ENCODE results near the gene PDZRN4.

PDZRN4 gene

GRCh38 chr12:41213648-41214047 is 25.5 kb downstream of the PDZRN4 start:
- no peak for DNase-seq (ENCODE audit: low read depth)
- TF ChIP-seq, protein P1, sequence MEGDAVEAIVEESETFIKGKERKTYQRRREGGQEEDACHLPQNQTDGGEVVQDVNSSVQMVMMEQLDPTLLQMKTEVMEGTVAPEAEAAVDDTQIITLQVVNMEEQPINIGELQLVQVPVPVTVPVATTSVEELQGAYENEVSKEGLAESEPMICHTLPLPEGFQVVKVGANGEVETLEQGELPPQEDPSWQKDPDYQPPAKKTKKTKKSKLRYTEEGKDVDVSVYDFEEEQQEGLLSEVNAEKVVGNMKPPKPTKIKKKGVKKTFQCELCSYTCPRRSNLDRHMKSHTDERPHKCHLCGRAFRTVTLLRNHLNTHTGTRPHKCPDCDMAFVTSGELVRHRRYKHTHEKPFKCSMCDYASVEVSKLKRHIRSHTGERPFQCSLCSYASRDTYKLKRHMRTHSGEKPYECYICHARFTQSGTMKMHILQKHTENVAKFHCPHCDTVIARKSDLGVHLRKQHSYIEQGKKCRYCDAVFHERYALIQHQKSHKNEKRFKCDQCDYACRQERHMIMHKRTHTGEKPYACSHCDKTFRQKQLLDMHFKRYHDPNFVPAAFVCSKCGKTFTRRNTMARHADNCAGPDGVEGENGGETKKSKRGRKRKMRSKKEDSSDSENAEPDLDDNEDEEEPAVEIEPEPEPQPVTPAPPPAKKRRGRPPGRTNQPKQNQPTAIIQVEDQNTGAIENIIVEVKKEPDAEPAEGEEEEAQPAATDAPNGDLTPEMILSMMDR (conservative IDR thresholded peaks at IDR 0.05; ENCODE audit: low read length) = no peak
- H3K4me3 ChIP-seq (ENCODE audit: low read length) = no peak overlapping the region

- DNase-seq (ENCODE audit: low read depth) = no peak
- TF ChIP-seq, protein P1 (conservative IDR thresholded peaks at IDR 0.05; ENCODE audit: low read length) = no peak
- H3K4me3 ChIP-seq (ENCODE audit: low read length) = no peak overlapping the region
Measured at GRCh38 chr12:41217727-41218126, 29.6 kb downstream of the PDZRN4 start.

- no peak overlapping the region for H3K4me3 ChIP-seq (ENCODE audit: low read length)
- TF ChIP-seq, protein P1 (conservative IDR thresholded peaks at IDR 0.05; ENCODE audit: low read length) = no peak
- no peak for DNase-seq (ENCODE audit: low read depth)
Measured at GRCh38 chr12:41220931-41221330, 32.8 kb downstream of the PDZRN4 start.

DNA sequence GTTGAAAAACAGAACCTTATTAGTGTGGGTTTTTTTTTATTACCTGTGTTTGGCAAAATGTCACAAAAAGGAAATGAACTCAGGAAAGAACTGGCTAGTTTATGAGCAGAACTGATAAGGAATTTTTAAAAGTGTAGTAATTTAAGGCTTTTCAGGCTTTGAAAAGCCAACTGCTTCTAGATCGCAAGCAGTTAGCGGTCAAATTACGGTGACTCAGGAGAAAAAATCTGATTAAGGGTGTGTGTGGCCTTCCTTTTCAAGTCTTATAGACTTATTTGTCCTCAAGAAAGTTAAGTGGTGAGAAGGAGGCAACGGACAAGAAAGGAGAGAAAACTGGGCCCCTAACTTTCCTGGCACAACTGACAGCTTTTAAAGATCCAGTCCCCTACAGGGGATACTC is 33.4 kb downstream of the PDZRN4 start:
- no peak overlapping the region for H3K4me3 ChIP-seq (ENCODE audit: low read length)
- TF ChIP-seq, protein P1 (conservative IDR thresholded peaks at IDR 0.05; ENCODE audit: low read length) = no peak
- DNase-seq (ENCODE audit: low read depth) = no peak

GRCh38 chr12:41223600-41223999 is 35.5 kb downstream of the PDZRN4 start:
- H3K4me3 ChIP-seq (ENCODE audit: low read length) = no peak overlapping the region
- DNase-seq (ENCODE audit: low read depth) = no peak
- TF ChIP-seq, protein P1 (conservative IDR thresholded peaks at IDR 0.05; ENCODE audit: low read length) = no peak

GRCh38 chr12:41224066-41224465 is 35.9 kb downstream of the PDZRN4 start:
- no peak for DNase-seq (ENCODE audit: low read depth)
- TF ChIP-seq, protein P1 (conservative IDR thresholded peaks at IDR 0.05; ENCODE audit: low read length) = no peak
- no peak overlapping the region for H3K4me3 ChIP-seq (ENCODE audit: low read length)

DNA sequence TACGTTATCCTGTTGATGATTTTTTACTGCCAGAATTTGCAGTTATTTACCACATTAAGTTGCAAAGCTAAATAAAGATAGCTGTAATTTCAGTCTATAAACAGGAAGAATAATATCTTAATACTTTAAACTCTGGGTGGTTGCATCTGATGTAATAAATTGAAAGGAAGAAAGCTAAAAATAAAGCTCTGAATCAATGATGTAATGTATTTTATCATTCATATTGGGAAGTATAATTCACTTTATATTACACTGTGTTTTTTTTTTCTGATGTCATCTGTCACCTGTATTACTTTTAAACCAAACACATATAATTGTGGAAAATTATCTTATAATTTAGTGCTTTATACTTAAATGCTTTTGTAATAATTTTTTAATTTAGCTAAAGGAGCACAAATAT is 37.1 kb downstream of the PDZRN4 start:
- H3K4me3 ChIP-seq (ENCODE audit: low read length) = no peak overlapping the region
- TF ChIP-seq, protein P1 (conservative IDR thresholded peaks at IDR 0.05; ENCODE audit: low read length) = no peak
- no peak for DNase-seq (ENCODE audit: low read depth)
